HUES48 (cell line): ENCODE data around the gene THAP5.

Source experiments
- H3K27ac ChIP-seq: one replicate; pipeline ENCODE4 v1.7.0; 2013; ENCODE audit warnings: low read depth, low read length, inconsistent platforms
- H3K27me3 ChIP-seq: 2 replicates; pipeline ENCODE4 v1.6.1; 2013; ENCODE audit warnings: mild to moderate bottlenecking, low read length; ENCODE audit not compliant: control insufficient read depth, insufficient read depth
- H3K36me3 ChIP-seq: 2 replicates; pipeline ENCODE4 v1.6.1; 2013; ENCODE audit warnings: low read length; ENCODE audit not compliant: control insufficient read depth, insufficient read depth
- H3K4me1 ChIP-seq: 2 replicates; pipeline ENCODE4 v1.6.1; 2013; ENCODE audit warnings: mild to moderate bottlenecking, low read length; ENCODE audit not compliant: control insufficient read depth, insufficient read depth
- H3K4me3 ChIP-seq: 2 replicates; pipeline ENCODE4 v1.5.1; 2013; ENCODE audit warnings: mild to moderate bottlenecking, low read depth, low read length
- H3K9ac ChIP-seq: 2 replicates; pipeline ENCODE4 v1.6.1; 2013; ENCODE audit warnings: mild to moderate bottlenecking, low read depth, low read length, moderate library complexity
- H3K9me3 ChIP-seq: 2 replicates; pipeline ENCODE4 v1.6.1; 2013; ENCODE audit warnings: low read length; ENCODE audit not compliant: control insufficient read depth, insufficient read depth

The THAP5 gene, protein sequence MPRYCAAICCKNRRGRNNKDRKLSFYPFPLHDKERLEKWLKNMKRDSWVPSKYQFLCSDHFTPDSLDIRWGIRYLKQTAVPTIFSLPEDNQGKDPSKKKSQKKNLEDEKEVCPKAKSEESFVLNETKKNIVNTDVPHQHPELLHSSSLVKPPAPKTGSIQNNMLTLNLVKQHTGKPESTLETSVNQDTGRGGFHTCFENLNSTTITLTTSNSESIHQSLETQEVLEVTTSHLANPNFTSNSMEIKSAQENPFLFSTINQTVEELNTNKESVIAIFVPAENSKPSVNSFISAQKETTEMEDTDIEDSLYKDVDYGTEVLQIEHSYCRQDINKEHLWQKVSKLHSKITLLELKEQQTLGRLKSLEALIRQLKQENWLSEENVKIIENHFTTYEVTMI

DNA sequence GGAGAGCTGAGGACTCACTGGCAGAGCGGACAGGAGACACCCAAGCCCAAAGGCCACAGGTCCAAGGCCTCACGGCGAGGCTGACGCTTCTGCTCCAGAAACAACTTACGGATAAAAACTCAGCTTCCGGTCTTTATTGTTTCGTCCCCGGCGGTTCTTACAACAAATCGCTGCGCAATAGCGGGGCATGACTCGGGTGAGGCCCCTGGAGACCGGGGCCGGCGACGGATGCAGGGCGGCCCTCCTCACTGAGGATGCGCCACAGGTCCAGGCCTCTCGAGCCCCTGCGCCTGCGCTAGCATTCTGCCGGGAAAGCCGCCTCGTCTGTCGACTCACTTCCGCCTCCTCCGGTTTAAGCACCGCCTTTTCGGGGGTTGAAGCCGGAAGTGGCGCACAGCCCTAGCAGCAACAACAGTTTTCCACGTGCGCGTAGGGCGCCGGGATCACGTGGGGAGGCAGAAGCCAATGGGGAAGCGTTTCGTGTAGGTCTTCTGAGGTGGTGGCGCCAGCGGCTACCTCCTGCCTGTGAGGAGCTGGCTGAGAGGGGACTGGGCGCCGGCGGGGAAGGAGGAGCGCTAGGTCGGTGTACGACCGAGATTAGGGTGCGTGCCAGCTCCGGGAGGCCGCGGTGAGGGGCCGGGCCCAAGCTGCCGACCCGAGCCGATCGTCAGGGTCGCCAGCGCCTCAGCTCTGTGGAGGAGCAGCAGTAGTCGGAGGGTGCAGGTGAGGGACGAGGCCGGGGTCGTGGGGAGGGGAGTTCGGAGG is at the start of gene THAP5, which contains the start of gene DNAJB9:
Gene THAP5, minus strand, starts transcription at position 326 of the 765 bp plus-strand sequence. Its CDS starts 137 bp downstream, at position 189.
Gene DNAJB9, plus strand, starts transcription at position 494 of the 765 bp plus-strand sequence. CDS start 1,853 bp downstream, outside the sequence.
- no peaks in the 10 kb centered on the region for H3K9me3 ChIP-seq
- H3K27ac ChIP-seq: peak within 1 kb of the TSS; percentile 91
- peaks cover 18% of the 10 kb centered on the region; the same call in 1 of the 2 replicates for H3K4me1 ChIP-seq
- H3K36me3 ChIP-seq: peaks cover 49% of the 10 kb centered on the region
- peak within 1 kb of the TSS; percentile 85 for H3K4me3 ChIP-seq
- peak within 1 kb of the TSS; percentile 86 for H3K9ac ChIP-seq
- no peaks in the 10 kb centered on the region for H3K27me3 ChIP-seq

DNA sequence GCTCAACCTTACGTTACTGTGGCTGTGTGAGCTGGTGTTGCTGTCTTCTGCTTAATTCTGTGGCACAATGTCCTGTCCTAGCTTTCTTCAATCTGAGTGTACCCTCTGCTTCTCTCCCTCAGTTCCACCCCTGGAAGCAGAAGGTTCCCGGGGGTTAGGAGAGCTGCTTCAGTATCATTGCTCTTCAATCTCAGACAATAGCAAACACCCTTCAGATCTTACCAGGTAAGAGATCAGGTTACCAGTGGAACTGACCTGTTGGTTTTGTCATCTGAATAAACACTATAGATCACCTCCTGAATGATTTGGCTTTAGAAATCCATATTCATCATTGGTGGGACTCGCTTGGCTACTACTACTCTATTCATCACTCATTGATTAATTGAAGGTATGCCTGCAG is 48.5 kb upstream of the THAP5 start:
- Histone ChIP-seq H3K36me3 (no peaks in the 10 kb centered on the region), H3K27me3 (no peaks in the 10 kb centered on the region), H3K4me1 (peaks cover 30% of the 10 kb centered on the region), H3K4me3 (no peak overlapping the region), H3K9me3 (no peaks in the 10 kb centered on the region), H3K9ac (no peak overlapping the region), H3K27ac (no peak overlapping the region)

DNA sequence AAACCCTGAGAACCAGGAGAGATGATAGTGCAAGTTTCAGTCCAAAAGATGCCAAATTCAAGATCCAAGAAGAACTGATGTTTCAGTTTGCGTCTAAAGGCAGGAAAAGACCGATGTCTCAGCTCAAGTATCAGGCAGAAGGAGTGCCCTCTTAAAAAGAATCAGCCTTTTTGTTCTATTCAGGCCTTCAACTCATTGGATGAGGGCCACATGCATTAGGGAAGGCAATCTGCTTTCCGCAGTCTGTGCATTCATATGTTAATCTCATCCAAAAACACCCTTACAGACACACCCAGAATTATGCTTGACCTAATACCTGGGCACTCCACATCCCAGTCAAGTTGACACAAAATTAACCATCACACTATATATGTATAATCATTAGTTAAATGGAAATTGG is 45.4 kb upstream of the THAP5 start:
- Histone ChIP-seq H3K36me3 (no peaks in the 10 kb centered on the region), H3K4me1 (peaks cover 30% of the 10 kb centered on the region), H3K9me3 (no peaks in the 10 kb centered on the region), H3K4me3 (no peak overlapping the region), H3K27ac (no peak overlapping the region), H3K27me3 (no peaks in the 10 kb centered on the region), H3K9ac (no peak overlapping the region)

- Histone ChIP-seq H3K27me3 (no peaks in the 10 kb centered on the region), H3K4me3 (no peak overlapping the region), H3K27ac (no peak overlapping the region), H3K9me3 (no peaks in the 10 kb centered on the region), H3K36me3 (no peaks in the 10 kb centered on the region), H3K4me1 (peaks cover 30% of the 10 kb centered on the region), H3K9ac (no peak overlapping the region)
Measured at GRCh38 chr7:108613949-108614381, 44.5 kb upstream of the THAP5 start.

DNA sequence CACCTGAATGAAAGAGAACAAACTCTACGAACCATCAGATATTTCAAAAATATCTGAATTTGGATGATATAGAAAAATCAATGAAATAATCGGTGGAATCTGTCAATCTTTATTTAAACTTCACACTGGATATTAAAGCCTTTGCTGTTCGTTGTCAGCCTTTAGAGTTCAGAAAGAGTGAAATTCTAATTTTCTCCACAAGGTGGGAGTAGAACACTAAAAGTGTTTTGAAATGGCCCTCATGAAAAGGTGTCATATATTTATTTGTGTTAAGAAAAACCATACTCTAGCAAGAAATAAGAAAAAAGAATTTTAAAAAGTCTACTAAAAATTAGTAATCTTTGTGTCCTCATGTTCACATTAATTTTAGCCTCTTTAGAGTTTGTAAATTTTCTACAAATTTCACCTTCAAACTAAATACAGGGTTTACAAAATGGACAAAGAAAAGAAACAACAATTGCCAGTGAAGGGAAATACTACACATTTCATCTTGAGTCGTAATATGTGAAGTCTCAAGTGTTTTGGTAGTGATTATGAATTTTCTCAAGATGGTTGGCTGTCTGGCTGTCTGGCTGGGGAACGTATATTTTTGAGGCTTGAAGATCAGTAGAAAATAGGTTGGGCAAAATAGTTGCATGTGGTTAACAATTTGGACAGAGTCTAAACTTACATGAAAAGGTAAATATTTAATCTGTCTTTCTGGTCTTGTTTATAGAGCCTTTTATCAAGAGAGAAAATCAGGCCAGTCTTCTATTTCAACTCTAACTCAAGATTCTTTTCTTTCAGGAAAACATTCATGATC is 43.8 kb upstream of the THAP5 start:
- Histone ChIP-seq H3K4me1 (peaks cover 24% of the 10 kb centered on the region), H3K9ac (no peak overlapping the region), H3K27me3 (no peaks in the 10 kb centered on the region), H3K9me3 (no peaks in the 10 kb centered on the region), H3K36me3 (no peaks in the 10 kb centered on the region), H3K27ac (no peak overlapping the region), H3K4me3 (no peak overlapping the region)

GRCh38 chr7:108611268-108611667 is 41.8 kb upstream of the THAP5 start:
- Histone ChIP-seq H3K27ac (no peak overlapping the region), H3K27me3 (no peaks in the 10 kb centered on the region), H3K36me3 (no peaks in the 10 kb centered on the region), H3K9me3 (no peaks in the 10 kb centered on the region), H3K4me3 (no peak overlapping the region), H3K4me1 (peaks cover 15% of the 10 kb centered on the region; the same call in 1 of the 2 replicates), H3K9ac (no peak overlapping the region)

GRCh38 chr7:108609643-108610042 is 40.1 kb upstream of the THAP5 start:
- Histone ChIP-seq H3K4me3 (no peak overlapping the region), H3K36me3 (no peaks in the 10 kb centered on the region), H3K4me1 (peaks cover 10% of the 10 kb centered on the region; the same call in 1 of the 2 replicates), H3K9ac (no peak overlapping the region), H3K27me3 (no peaks in the 10 kb centered on the region), H3K27ac (no peak overlapping the region), H3K9me3 (no peaks in the 10 kb centered on the region)

DNA sequence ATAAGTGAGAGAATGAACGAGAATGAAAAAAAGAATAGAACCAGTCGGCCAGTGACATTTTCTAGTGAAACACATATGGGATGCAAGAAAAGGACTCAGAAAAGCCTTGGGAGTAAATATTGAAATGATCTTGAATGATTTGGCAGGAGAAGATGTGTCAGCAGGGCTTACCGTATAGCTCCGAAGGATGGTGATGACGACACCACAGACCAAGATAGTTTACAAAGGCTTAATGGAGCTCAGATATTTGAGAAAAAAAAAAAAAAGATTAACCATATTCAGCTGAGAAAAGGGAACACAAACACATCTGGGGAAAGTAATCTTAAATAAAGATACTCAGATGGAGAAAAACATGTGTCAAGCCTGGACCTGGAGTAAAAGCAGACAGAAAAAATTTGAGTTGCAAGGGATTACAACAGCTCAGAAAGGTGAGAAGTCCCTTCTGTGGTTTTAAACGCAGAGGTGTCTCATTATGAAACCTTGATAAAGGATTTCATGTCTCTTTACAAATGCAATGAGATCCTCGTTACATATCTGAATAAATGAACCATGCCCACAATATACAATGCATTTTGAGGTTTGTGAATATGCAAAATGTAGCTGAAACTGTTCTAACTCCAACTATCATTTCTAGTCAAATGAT is 36.2 kb upstream of the THAP5 start:
- Histone ChIP-seq H3K36me3 (no peaks in the 10 kb centered on the region), H3K4me3 (no peak overlapping the region), H3K9ac (no peak overlapping the region), H3K27me3 (no peaks in the 10 kb centered on the region), H3K9me3 (no peaks in the 10 kb centered on the region), H3K27ac (no peak overlapping the region), H3K4me1 (no peaks in the 10 kb centered on the region; the same call in 1 of the 2 replicates)

DNA sequence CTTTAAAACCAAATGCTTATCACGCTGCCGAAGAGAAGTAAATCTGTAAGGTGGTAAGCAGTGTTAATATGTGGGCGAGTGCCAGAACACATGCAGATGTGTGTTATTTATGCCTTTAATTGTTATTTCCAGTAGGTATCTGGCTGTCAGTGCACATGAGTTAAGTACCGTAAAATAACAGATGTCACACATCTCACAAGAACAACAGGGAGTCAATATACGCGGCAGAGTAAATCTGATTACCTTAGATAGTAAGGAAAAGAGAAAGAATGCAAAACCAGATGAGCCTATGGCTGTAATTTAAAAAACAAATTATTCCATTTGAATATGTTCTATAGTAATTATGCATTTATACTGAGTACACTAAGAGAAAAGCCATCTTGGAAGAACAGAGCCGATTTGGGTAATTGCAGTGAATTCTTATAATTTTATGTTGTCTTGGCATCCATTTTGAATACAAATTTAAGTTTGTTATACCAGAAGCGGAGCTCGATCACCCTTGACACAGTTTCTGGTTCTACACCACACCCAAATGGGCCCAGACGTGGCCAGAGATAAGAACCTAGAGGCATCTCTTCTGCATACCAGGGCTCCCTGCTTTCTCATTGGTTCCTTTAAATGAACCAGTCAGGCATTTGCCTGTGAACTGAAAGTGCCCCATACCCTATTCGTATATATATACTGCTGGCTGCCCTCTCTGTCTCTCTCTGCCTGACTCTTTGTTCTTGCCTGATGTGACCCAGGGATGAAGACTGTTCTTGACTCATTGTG is 35.0 kb upstream of the THAP5 start:
- Histone ChIP-seq H3K27me3 (no peaks in the 10 kb centered on the region), H3K9me3 (no peaks in the 10 kb centered on the region), H3K27ac (no peak overlapping the region), H3K4me1 (no peaks in the 10 kb centered on the region; the same call in 1 of the 2 replicates), H3K9ac (no peak overlapping the region), H3K36me3 (no peaks in the 10 kb centered on the region), H3K4me3 (no peak overlapping the region)
